HepG2 (cell line): ENCODE results near the gene FAM229A. TPM values are rescaled to one million over a fixed set of nuclear protein-coding genes. Genes with fewer than 3 reads are reported as not detected.

Experiments used
- ATAC-seq: fragments of 200-7000 bp; cut with Tn5 transposase; 3 replicates; pipeline ENCODE4 v1.9.1; 2020; ENCODE audit warnings: mild to moderate bottlenecking, moderate library complexity
- BruUV-seq: library from RNA; stranded (reverse); fragments of 400-500 nt; replicated peaks from 2 replicates; lab custom pipeline; 2021; lab: Mats Ljungman, UMichigan
- CTCF ChIA-PET: fragments of 300-600 bp; formaldehyde crosslinking; extraction: SDS; loops from one replicate; lab custom pipeline; 2021; ENCODE audit warnings: low total read pairs, inconsistent platforms, low intra/inter-chr PET ratio; lab: Yijun Ruan, JAX
- POLR2A ChIA-PET: fragments of 350-600 bp; sonication (Branson Sonifier 250); formaldehyde crosslinking; loops from one replicate; lab custom pipeline; 2020; ENCODE audit warnings: antibody characterized with exemption, inconsistent platforms; lab: Yijun Ruan, JAX
- DNase-seq: peaks from one replicate; pipeline ENCODE4 v3.0.0-alpha.2; 2015; ENCODE audit warnings: low spot score
- FAIRE-seq: peaks from 3 replicates; lab custom pipeline; 2011; peaks lifted over from hg19 to GRCh38; lab: Jason Lieb, UNC
- H2AFZ ChIP-seq: one replicate; pipeline ENCODE4 v1.6.1; 2011; ENCODE audit warnings: low read length, inconsistent platforms
- H3K27ac ChIP-seq: fragments of 300-600 bp; 3 replicates; pipeline ENCODE4 v1.8.0; 2011; ENCODE audit warnings: mixed run types, mild to moderate bottlenecking, mixed read lengths, low read length, inconsistent platforms; ENCODE audit not compliant: insufficient read depth; ENCODE audit errors: extremely low read length
- H3K27me3 ChIP-seq, 2 experiments: fragments of 200-600 bp in 1 of 2; 2 replicates in 1 of 2; 3 replicates in 1 of 2; pipeline versions ENCODE4 v1.6.0 to v1.8.0; 2011; ENCODE audit warnings: low read length in 2 of 2, mild to moderate bottlenecking in 2 of 2, moderate library complexity in 2 of 2, inconsistent platforms in 1 of 2; ENCODE audit not compliant: insufficient read depth in 2 of 2, control insufficient read depth in 1 of 2
- H3K36me3 ChIP-seq, 2 experiments: fragments of 200-600 bp in 1 of 2; replicated peaks in 1 of 2; 2 replicates in 1 of 2; 3 replicates in 1 of 2; pipeline versions ENCODE4 v1.5.1 to v1.8.0; 2011; ENCODE audit warnings: low read length in 2 of 2, inconsistent platforms in 1 of 2; ENCODE audit not compliant: insufficient read depth in 2 of 2, control insufficient read depth in 1 of 2
- H3K4me1 ChIP-seq: 2 replicates; pipeline ENCODE4 v1.5.1; 2012; ENCODE audit warnings: low read length, inconsistent platforms; ENCODE audit not compliant: insufficient read depth
- H3K4me2 ChIP-seq: 2 replicates; pipeline ENCODE4 v1.6.0; 2011; ENCODE audit warnings: low read depth, low read length, inconsistent platforms
- H3K4me3 ChIP-seq, 3 experiments: fragments of 200-600 bp in 1 of 3; sonication (generic), shearing (Covaris generic) in 1 of 3; replicated peaks in 1 of 3; 2 replicates each; pipeline ENCODE4 v1.5.1; 2011 to 2016; ENCODE audit warnings: low read length in 3 of 3, inconsistent platforms in 2 of 3, low read depth in 2 of 3, mild to moderate bottlenecking in 2 of 3, control low read depth in 1 of 3, mixed read lengths in 1 of 3; ENCODE audit not compliant: insufficient read depth in 1 of 3
- H3K79me2 ChIP-seq: one replicate; pipeline ENCODE4 v1.6.1; 2011; ENCODE audit warnings: low read length, inconsistent platforms; ENCODE audit not compliant: insufficient read depth
- H3K9ac ChIP-seq: 2 replicates; pipeline ENCODE4 v1.6.0; 2011; ENCODE audit warnings: mild to moderate bottlenecking, low read depth, low read length, inconsistent platforms; ENCODE audit not compliant: insufficient read depth
- H3K9me3 ChIP-seq: 2 replicates; pipeline ENCODE4 v1.5.1; 2012; ENCODE audit warnings: mild to moderate bottlenecking, low read length
- H4K20me1 ChIP-seq: 2 replicates; pipeline ENCODE4 v1.6.0; 2011; ENCODE audit warnings: inconsistent platforms, mild to moderate bottlenecking, low read length, moderate library complexity; ENCODE audit not compliant: insufficient read depth
- CHD4 ChIP-seq: fragments of 200-600 bp; sonication (generic); IDR thresholded peaks from 2 replicates; pipeline ENCODE4 v1.7.0; 2017; ENCODE audit warnings: mild to moderate bottlenecking, low read length, borderline replicate concordance
- ELF3 ChIP-seq: IDR thresholded peaks from 2 replicates; pipeline ENCODE4 v1.6.1; 2016; ENCODE audit warnings: missing genetic modification reagents, missing compliant biosample characterization
- FOXC1 ChIP-seq: sonication (generic); formaldehyde crosslinking; IDR thresholded peaks from 2 replicates; pipeline ENCODE4 v1.8.0; 2022; ENCODE audit warnings: mild to moderate bottlenecking, missing genetic modification reagents, borderline replicate concordance
- GATAD2A ChIP-seq: IDR thresholded peaks from 2 replicates; pipeline ENCODE4 v1.6.1; 2016
- HMGXB3 ChIP-seq: sonication (generic); formaldehyde crosslinking; IDR thresholded peaks from 2 replicates; pipeline ENCODE4 v1.4.0; 2020; ENCODE audit warnings: missing genetic modification reagents, borderline replicate concordance
- JUND ChIP-seq: sonication (generic); formaldehyde crosslinking; IDR thresholded peaks from 2 replicates; pipeline ENCODE4 v1.8.0; 2022; ENCODE audit warnings: mild to moderate bottlenecking, missing genetic modification reagents
- MAFG ChIP-seq: sonication (generic); formaldehyde crosslinking; IDR thresholded peaks from 2 replicates; pipeline ENCODE4 v1.5.1; 2020; ENCODE audit warnings: mild to moderate bottlenecking, missing genetic modification reagents
- NCOA1 ChIP-seq: sonication (generic); formaldehyde crosslinking; IDR thresholded peaks from 2 replicates; pipeline ENCODE4 v1.9.0; 2021; ENCODE audit warnings: missing genetic modification reagents
- POLR2G ChIP-seq: fragments of 200-400 bp; formaldehyde crosslinking; IDR thresholded peaks from 2 replicates; pipeline ENCODE4 v1.6.1; 2018; ENCODE audit warnings: mild to moderate bottlenecking, low read depth, low read length, moderate library complexity
- RBM22 ChIP-seq: fragments of 200-400 bp; formaldehyde crosslinking; optimal IDR thresholded peaks from 2 replicates; pipeline ENCODE3; 2017; ENCODE audit warnings: mild to moderate bottlenecking, low read length, moderate library complexity
- SRSF4 ChIP-seq: fragments of 200-400 bp; formaldehyde crosslinking; IDR thresholded peaks from one replicate; pipeline ENCODE4 v1.6.1; 2018; ENCODE audit warnings: mild to moderate bottlenecking, low read depth, low read length, moderate library complexity; ENCODE audit not compliant: poor library complexity, severe bottlenecking
- TIGD3 ChIP-seq: sonication (generic); formaldehyde crosslinking; IDR thresholded peaks from 2 replicates; pipeline ENCODE4 v1.5.1; 2020; ENCODE audit warnings: mild to moderate bottlenecking, missing genetic modification reagents, borderline replicate concordance
- TRIM22 ChIP-seq: fragments of 450-650 bp; IDR thresholded peaks from 2 replicates; pipeline ENCODE4 v1.6.1; 2017
- ZNF674 ChIP-seq: sonication (generic); formaldehyde crosslinking; IDR thresholded peaks from 2 replicates; pipeline ENCODE4 v1.5.0; 2020; ENCODE audit warnings: low read depth, mild to moderate bottlenecking, missing genetic modification reagents
- ZNF792 ChIP-seq: IDR thresholded peaks from 2 replicates; pipeline ENCODE4 v1.6.1; 2016
- WGBS: methylation state at CpG from one replicate; pipeline ENCODE4 v1.1.6; 2017; ENCODE audit warnings: low lambda C conversion rate; 5-methylcytosine and 5-hydroxymethylcytosine counted together
- in situ Hi-C: cut with HindIII; loops from 2 replicates; pipeline ENCODE4 v1.10.0; 2017; ENCODE audit warnings: low pct_unique_long_range_greater_than_20kb; ENCODE audit not compliant: extremely low pct_ligation_motif_present
- intact Hi-C: fragments of 100-400 bp; cut with micrococcal nuclease; formaldehyde crosslinking; loops from one replicate; pipeline ENCODE4 v1.10.0; 2022; ENCODE audit not compliant: unreplicated experiment
- polyA plus RNA-seq, 8 experiments: library from polyadenylated mRNA; depleted of rRNA in 3 of 8; stranded (reverse) in 7 of 8; unstranded in 1 of 8; fragments of >200 nt; fragmentation: Illumina TruSeq in 4 of 8; extraction: Trizol in 4 of 8; gene quantifications; 2 replicates each; pipeline versions ENCODE4 v1.2.1 to v1.2.3, GENCODE V29; 2011 to 2016; ENCODE audit warnings: low read depth in 4 of 8, missing spikeins in 1 of 8, mixed read lengths in 1 of 8; ENCODE audit not compliant: insufficient read depth in 1 of 8
- total RNA-seq, 5 experiments: library from RNA; depleted of rRNA; stranded (reverse); fragments of >200 nt; fragmentation: Illumina TruSeq; extraction: Trizol; gene quantifications; 2 replicates each; pipeline ENCODE4 v1.2.3, GENCODE V29; 2016; ENCODE audit warnings: low read depth in 1 of 5

FAM229A gene
- total and polyA plus RNA-seq, 2 of the 13 experiments (the other 11 are each of a cell fraction or from before 2014, with no cell fraction given): 3.2 to 17.6 TPM

- TF ChIP-seq TIGD3 (CRISPR knock-in tag): no peak
- TF ChIP-seq, all 625 proteins: peak for 0
These were observed 30.9 kb upstream of the FAM229A start (continued) for GRCh38 chr1:32393136-32393535.

- in situ Hi-C loops: no loop called here
- H2AFZ ChIP-seq: no peak overlapping the region
- no peaks in the 10 kb centered on the region for H3K9me3 ChIP-seq
- no peaks in the 10 kb centered on the region; a peak in 1 of 5 replicates for H3K27me3 ChIP-seq
- no peak overlapping the region for H3K9ac ChIP-seq
- POLR2A ChIA-PET: interaction anchor here (1.4 to 3.0 kb wide), 2 partner anchors 14 to 41 kb away, joined by 3 to 37 read pairs; no protein-coding TSS in a partner anchor
- H3K79me2 ChIP-seq: peaks cover 44% of the 10 kb centered on the region
- BruUV-seq: no TSS peak
- WGBS: 98% methylated on average over 3 of the region's 3 CpGs
- CTCF ChIA-PET: no interaction called here
- DNase-seq: no peak
- intact Hi-C loops: loop anchor here (10.0 kb wide), 1 partner anchor 58 kb away; the partner anchor contains the start of gene MARCKSL1
- no peak overlapping the region; a peak in 1 of 6 replicates for H3K4me3 ChIP-seq
- peaks cover 16 to 29% of the 10 kb centered on the region in 2 experiments for H3K36me3 ChIP-seq
- TF ChIP-seq NCOA1: no peak
- no peak for TF ChIP-seq MAFG
- TF ChIP-seq ELF3 (CRISPR knock-in tag): no peak
- TF ChIP-seq FOXC1: no peak
- no peak for TF ChIP-seq TRIM22
- TF ChIP-seq SRSF4: no peak
- TF ChIP-seq CHD4: no peak
- TF ChIP-seq HMGXB3 (CRISPR knock-in tag): no peak
- TF ChIP-seq ZNF674 (CRISPR knock-in tag): no peak
- TF ChIP-seq JUND (CRISPR knock-in tag): no peak
- no peak for TF ChIP-seq RBM22
- no peak for TF ChIP-seq ZNF792 (CRISPR knock-in tag)
- no peak for TF ChIP-seq POLR2G
- no peak for TF ChIP-seq GATAD2A
- peaks cover 31% of the 10 kb centered on the region for H3K4me1 ChIP-seq
- H3K4me2 ChIP-seq: peak overlapping the region; percentile 80
- H3K27ac ChIP-seq: no peak overlapping the region
- no peak for FAIRE-seq
- ATAC-seq: no peak
- H4K20me1 ChIP-seq: no peaks in the 10 kb centered on the region
These were observed 30.0 kb upstream of the FAM229A start for GRCh38 chr1:32392325-32392724.
